Activated CD8-positive, alpha-beta memory T cell treated with anti-CD3 and anti-CD28 coated beads, Interleukin-2, amount 50 U/mL, for 48 hours (primary cell): ENCODE results near the gene RGS19.
A peak's percentile ranks its signal among the peaks of the same experiment; 100 is the strongest.

ENCODE experiments used
- DNase-seq: peaks from one replicate; pipeline ENCODE4 v3.0.0-alpha.2; 2020

Gene RGS19

DNA sequence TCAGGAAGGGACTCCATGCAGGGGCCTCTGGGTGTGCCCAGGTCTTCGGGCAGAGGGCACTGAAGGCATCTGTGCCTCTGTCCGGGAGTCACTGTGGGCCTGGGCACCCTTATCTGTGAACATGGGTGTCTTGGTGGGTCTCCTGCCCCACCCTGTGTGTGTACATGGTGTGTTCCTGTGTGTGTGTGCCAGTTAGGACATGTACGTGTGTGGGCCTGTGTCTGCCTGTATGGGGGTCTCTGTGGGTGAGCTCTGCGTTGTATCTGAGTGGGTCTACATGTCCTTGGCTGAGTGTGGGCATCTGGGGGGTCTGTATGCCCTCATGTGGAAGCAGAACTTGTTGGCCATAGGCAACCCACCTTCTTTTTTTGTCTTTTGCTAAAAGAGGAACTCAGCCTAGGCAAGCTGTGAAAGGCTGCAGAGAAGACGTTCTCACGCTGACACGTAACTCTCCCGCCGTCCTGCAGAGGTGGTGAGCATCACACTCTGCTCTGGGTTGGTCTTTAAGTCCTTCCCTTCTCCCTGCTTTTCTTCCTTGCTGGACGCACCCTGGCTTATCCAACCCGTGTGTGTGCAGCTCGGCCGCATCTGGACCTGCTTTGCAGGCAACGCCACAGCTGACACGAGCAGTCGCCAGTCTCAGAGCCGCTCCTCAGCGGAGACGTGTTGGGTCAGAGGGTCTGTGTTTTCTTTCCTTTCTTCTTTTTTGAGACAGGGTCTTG lies 28.6 kb upstream of the RGS19 start:
- DNase-seq: peak; percentile 43

DNA sequence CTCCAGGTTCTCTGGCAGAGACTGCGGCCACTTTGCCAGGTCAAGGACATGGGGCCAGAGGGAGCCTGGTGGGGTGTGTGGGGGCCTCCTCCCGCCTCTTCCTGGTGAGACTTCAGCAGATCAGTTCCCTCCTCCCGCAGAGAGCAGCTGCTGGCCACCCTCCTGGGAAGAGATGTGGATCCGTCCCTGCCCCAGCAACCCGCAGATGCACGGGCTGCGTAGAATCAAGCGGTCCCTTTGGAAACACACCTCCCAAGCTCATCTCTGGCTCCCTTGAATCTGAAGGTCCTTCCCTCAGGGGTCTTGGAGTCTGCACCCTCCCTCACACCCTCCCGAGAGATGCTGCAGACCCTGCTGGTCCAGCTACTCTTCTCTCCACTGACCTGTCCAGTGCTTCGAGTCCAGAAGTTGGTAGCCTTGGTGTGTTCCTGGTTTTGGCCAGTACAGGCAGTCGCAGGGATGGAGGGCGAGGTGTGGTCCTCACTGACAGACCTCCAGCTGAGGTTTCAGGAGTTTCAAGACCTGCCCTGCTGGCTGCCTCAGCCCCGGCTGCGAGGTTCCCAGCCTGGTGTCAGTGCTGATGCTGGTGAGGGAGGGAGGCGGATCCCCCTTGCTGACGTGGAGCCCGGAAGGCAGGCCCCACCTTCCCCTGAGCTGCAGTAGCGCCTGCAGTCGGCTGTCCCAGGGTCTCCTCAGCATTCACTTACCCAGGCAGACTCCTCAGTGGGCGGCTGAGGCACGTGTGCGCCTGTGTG lies 27.8 kb upstream of the RGS19 start, which contains the start of gene NPBWR2:
TSS of gene NPBWR2 (minus strand) at position 585 of the 755 bp plus-strand sequence. CDS start 734 bp downstream, outside the sequence.
- peak; percentile 59 for DNase-seq

DNA sequence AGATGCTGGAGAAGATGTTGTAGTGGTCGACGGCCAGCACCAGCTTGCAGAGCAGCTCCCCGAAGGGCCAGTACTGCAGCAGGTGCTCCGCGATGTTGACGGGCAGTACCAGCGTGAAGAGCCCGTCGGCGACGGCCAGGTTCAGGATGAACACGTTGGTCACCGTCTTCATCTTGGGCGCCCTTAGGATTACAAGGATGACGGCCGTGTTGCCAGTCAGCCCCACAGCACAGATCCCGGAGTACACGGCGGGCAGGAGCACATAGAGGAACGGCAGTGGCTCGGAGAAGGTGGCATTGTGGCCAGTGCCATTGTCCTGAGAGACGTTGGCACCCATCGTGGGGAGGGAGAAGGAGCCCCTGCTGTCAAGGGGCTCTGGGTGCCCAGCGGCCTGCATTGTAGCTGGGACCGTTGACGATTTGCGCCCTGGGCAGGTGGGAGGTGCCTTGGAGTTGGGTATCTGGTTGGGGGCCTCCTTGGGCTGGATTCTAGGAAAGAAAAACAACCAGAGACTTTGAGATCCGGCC lies 27.2 kb upstream of the RGS19 start:
- no peak for DNase-seq

DNA sequence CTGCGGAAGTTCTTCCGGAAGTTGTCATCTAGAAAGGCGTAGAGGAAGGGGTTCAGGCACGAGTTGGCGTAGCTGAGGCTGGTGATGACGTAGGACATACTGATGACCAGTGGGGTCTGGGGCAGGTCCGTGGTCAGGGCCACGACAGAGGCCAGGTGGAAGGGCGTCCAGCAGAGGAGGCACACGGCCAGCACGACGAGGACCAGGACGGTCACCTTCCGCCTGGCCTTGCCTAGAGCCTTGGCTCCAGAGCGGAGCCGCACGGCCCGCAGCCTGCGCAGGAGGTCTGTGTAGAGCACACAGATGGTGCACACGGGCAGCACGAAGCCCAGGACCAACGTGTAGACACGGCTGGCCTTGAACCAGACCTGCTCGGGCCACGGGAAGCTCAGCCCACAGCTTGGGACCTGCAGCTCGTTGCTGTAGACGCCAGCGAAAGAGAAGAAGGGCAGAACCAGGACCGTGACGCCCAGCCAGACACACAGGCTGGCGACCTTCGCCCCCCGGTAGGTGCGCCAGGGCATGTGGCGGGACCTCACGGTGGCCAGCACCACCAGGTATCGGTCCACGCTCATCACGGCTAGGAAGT lies 26.6 kb upstream of the RGS19 start:
- no peak for DNase-seq

DNA sequence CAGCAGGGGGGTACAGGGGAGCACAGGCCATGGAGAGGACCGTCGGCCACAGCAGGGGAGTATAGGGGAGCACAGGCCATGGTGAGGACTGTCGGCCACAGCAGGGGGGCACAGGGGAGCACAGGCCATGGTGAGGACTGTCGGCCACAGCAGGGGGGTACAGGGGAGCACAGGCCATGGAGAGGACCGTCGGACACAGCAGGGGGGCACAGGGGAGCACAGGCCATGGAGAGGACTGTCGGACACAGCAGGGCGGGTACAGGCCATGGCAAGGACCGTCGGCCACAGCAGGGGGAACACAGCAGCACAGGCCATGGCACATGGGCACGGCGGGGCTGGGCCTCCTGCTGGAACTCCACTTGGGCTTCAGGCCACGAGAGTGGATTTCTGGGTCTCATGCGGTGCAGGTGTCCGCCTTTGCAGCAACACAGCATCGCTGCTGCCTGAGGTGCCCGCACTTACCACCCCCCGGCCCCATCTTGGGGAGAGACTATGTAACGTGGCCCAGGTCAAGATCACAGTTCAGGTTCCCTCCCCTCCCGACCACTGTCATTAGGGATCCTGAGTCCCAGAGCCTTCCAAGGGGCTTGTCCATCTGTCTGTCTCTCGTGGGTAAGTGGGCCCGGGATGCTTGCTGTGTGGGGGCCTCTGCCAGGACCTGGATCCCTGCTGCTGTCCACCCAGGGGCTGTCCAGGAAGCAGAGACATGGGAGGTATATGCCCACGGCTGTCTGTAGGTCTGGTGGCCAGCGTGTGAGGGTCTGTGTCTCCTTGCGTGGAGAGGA lies 25.5 kb upstream of the RGS19 start:
- DNase-seq: no peak

DNA sequence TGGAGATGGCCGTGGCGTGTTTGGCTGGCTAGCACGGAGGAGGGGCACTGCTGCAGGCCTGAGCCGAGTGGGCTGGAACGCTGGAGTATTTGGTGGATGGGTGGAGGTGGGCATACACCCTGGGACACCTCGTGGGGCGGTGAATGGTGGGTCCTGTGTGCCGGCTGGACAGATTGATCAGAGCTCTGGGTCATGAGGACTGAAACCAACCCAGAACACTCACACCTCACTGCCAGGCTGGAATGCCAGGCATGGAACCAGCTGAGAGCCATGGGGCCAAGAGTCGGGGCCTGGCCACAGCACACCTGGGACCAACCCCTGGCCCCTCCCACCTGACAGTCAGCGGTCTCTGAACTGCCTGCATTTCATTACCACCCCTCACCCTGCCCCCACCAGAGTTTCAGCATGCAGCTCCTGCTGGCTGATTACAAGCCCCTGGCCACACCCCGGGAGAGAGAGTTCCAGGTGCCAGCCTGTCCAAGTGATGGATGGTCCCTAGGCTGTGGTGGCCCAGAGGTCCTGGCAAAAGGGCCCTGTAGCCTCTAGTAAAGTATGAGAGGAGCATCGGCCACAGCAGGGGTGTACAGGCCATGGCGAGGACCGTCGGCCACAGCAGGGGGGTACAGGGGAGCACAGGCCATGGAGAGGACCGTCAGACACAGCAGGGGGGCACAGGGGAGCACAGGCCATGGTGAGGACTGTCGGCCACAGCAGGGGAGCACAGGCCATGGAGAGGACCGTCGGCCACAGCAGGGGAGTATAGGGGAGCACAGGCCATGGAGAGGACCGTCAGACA lies 24.8 kb upstream of the RGS19 start:
- DNase-seq: no peak

DNA sequence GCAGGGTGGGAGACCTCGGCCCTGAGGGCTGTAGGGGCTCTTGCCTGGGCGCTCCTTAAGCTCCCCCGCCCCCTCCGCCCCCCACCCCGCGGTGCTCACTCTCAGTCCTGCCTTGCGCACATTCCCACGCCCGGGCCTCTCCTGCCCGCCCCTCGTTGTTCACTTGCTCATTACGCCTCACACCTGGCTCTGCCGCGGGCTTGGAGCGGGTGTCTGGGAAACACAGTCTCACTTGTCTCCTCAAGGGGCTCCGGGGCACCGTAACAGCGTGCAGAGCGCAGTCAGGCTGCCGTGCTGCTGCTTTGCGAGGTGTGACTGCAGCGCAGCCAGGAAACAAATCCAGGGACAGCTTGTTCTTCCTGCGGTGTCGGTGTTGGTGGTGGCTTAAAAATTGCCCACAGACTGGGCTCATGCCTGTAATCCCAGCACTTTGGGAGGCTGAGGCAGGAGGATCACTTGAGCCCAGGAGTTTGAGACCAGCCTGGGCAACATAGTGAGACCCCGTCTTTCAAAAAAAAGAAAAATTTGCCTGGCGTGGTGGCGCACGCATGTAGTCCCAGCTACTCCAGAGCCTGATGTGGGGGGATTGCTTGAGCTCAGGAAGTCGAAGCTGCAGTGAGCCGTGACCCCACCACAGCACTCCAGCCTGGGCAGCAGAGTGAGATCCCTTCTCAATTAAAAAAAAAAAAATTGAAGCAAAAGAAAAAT lies 23.5 kb upstream of the RGS19 start:
- DNase-seq: no peak

DNA sequence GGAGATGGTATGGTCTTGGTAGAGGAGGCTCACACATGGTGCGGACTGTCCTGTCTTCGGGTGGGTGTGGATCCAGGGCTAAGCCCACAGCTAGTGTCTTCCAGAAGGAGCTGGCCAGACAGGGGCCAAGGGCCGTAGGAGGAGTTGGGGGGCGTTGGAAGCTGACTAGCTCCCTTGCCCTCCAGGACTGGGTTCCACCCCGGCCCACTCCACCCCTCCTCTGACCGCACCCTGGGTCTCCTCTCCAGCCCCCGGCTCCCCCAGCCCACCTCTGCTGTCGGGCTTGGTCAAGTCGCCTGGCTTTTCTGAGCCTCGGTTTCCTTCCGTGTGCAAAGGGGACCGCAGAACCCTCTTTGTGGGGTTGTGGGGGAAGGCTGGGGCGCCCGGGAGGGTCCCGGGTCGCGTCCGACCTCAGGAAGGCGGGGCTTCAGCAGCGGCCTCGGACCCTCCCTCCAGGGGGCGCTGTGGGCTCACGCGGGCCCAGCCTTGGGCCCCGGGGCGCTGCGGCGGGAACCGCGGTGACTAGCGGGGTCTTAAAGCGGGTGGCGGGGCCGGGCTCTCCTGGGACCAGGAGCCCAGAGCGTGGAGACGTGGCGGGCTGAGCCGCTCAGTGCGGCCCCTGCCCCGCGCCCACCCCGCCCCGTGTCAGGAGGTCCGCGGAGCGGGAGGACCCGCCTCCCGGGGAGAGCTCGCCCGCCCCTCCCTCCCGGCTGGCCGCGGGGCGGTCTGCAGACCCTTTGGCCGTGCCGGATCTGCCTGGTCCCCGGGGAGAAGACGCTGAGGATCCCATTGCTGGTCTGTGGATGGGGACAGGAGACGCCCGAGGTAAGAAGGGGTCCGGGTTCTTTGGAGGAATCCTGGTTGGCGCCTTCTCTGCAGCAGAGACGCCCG lies 22.7 kb upstream of the RGS19 start:
- peak; percentile 96 for DNase-seq

DNA sequence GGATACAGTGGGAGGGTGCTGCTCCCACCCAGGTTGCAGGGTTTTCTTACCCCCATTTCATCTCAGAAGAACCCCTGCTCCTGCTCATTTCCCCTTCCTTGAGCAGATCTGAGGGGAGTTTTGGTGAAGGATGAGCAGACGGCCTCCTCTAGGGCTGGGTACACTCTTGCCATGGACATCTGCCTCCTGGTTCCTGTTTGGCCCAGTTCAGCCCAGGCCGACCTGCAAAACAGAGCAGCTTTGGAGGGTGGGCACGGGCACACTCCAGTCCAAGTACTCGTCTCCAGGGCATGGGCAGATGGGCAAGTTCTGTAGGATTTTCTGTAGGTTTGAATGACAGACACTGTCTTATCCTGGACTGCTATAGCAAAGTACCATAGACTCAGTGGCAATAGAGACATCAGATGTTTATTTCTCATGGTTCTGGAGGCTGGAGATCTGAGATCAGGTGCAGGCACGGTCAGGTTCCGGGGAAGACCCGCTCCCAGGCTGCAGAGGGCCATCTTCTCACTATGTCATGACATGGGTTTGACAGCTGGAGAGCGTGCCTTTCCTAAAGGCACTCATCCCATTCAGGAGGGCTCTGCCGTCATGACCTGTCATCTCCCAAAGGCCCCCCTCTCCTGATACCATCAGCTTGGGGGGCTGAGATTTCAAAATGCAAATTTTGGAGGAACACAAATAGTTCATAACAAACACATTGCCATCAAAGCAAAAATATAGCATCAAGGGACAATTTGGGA lies 21.8 kb upstream of the RGS19 start:
- DNase-seq: no peak

DNA sequence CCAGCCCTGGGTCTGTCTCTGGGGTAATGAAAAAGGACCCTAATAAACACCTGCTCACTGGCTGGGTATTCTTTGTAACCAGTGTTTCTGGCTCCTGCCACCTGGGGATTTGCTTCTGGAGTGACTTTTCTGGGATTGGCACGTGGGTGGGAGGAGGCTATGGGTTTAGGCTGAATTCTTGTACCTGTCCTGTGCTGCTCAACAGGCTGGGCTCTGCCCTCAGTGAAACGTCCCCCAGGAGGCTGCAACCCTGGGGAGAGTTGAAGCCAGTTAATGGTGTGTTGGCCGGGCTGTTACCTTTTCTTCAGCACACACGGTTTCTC lies 21.2 kb upstream of the RGS19 start:
- DNase-seq: no peak

DNA sequence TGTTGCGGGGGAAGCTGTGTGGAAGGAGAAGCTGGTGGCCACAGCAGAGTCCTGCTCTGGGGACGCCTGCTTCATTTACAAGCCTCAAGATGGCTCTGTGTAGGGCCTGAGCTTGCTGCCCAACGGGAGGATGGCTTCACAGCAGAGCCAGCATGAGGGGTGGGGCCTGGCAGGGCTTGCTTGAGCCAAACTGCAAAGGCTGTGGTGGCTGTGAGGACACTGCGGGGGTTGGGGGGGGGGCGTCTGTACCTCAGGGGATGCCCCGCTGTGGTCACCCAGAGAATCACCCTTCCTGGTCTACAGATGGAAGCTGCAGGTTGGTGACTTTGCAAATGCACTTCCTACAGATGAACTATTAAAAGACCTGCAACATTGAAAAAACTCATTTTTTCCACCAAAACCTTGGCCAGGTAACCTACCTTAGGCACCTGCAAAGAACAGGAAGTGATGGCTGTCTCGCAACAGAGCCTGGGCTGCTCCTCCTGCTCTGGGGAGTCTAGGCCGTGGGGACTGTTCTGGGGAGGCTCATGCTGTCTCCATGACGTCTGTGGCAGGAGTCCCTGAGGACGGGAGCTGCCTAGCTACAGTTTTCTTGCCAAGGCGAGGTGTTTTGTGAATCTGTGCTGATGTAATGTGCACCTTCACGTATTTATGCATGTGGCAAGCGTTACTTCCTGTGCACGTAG lies 20.7 kb upstream of the RGS19 start:
- no peak for DNase-seq

DNA sequence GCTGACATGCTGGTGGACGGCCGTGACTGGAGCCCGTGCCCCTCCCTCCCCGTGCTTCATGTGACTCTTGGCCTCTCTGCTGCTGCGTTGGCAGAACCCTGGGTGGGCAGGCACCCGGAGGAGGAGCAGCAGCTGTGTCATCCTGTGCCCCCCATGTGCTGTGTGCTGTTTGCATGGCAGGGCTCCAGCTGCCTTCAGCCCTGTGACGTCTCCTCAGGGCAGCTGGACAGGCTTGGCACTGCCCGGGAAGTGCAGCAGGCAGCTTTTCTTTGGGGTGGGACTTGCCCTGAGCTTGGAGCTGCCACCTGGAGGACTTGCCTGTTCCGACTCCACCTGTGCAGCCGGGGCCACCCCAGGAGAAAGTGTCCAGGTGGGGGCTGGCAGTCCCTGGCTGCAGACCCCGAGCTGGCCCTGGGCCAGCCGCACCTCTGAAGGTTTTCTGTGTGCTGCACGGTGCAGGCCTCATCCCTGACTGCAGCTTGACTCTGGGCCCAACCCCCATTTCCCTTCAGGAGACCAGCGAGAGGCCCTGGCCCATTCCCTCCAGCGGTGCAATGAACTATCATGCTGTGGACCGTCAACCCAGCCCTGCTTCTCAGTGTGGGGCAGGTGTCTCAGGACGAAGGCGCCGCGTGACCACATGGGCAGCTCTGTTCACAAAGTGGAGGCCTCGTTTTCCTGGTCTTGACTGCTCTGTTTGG lies 19.9 kb upstream of the RGS19 start:
- DNase-seq: no peak

DNA sequence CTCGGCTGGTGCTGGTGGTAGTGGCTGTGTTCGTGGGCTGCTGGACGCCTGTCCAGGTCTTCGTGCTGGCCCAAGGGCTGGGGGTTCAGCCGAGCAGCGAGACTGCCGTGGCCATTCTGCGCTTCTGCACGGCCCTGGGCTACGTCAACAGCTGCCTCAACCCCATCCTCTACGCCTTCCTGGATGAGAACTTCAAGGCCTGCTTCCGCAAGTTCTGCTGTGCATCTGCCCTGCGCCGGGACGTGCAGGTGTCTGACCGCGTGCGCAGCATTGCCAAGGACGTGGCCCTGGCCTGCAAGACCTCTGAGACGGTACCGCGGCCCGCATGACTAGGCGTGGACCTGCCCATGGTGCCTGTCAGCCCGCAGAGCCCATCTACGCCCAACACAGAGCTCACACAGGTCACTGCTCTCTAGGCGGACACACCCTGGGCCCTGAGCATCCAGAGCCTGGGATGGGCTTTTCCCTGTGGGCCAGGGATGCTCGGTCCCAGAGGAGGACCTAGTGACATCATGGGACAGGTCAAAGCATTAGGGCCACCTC lies 19.2 kb upstream of the RGS19 start:
- no peak for DNase-seq

DNA sequence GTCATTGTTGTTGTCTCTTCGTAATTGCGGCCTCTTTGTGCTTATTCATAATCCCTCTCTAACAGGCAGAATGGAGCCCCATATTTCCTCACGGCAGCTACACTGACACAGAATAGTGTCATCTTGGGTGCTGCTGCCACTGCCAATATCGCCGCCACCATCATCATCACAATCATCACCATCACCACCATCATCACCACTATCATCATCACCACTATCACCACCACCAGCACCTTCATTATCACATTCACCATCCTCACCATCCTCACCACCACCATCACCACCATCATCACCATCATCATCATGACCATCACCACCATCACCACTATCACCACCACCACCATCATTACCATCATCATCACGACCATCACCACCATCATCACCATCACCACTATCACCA lies 17.2 kb upstream of the RGS19 start:
- no peak for DNase-seq

DNA sequence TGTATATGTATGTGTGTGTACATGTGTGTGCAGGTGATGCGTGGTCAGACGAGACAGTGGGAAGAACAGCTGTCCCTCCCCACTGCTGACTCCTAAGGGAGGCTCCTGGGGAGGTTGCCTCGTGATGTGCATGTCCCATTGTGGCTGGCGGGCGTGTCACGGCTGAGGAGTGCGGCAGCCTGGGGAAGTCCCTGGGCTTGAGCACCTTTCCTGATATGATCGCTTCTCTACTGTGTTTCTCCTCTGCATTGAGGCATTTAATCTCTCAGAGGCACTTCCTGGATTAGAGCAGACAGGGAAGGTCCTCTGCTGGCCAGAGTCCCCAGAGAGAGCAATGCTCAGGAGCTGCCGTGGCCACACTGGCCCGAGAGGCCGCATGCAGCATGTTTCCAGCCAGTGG lies 16.6 kb upstream of the RGS19 start:
- DNase-seq: no peak

DNA sequence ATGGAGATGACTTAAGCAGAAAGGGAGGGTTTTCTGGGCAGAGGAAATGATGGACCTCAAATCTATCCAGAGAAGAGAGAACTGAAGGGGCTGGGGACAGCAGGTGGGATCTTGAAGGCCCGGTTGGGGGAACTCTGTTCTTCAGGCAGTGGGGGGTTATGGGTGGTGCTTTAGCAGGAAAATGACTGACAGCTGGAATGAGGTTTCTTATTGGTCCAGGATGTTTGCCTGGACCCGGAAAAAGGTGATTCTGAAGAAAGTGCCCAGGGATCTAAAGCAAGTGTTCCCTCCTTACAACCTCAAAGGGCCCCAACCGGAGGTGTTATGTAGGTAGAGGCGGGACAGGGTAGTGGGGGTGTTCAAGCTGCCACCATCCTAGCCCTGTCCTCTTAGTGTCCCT lies 16.1 kb upstream of the RGS19 start:
- DNase-seq: no peak

DNA sequence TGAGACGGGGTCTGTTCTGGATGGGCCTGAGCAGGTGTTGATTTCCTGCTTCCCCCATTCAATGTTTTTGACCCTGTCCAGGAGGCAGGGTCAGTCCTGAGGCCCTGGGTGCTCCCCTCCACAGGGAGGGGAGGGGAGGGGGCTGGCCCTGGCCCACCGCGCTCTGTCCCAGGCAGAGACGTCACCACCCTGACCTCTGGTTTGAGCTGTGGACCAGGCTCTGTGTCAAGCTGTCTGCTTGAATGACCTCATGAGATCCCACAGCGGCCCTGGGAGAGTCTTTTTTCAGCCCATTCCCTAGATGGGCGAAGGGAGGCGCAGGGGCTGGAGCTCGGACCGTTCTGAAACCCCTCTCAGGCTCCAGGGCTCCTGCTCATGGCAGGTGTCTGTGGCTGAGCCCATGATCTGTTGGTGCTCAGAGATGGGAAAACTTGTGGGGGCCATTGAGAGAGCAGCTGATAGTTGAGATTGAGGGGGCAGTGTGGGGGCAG lies 13.7 kb upstream of the RGS19 start:
- DNase-seq: no peak
